ENCODE measurements around the gene MYO9B.

The MYO9B gene, protein sequence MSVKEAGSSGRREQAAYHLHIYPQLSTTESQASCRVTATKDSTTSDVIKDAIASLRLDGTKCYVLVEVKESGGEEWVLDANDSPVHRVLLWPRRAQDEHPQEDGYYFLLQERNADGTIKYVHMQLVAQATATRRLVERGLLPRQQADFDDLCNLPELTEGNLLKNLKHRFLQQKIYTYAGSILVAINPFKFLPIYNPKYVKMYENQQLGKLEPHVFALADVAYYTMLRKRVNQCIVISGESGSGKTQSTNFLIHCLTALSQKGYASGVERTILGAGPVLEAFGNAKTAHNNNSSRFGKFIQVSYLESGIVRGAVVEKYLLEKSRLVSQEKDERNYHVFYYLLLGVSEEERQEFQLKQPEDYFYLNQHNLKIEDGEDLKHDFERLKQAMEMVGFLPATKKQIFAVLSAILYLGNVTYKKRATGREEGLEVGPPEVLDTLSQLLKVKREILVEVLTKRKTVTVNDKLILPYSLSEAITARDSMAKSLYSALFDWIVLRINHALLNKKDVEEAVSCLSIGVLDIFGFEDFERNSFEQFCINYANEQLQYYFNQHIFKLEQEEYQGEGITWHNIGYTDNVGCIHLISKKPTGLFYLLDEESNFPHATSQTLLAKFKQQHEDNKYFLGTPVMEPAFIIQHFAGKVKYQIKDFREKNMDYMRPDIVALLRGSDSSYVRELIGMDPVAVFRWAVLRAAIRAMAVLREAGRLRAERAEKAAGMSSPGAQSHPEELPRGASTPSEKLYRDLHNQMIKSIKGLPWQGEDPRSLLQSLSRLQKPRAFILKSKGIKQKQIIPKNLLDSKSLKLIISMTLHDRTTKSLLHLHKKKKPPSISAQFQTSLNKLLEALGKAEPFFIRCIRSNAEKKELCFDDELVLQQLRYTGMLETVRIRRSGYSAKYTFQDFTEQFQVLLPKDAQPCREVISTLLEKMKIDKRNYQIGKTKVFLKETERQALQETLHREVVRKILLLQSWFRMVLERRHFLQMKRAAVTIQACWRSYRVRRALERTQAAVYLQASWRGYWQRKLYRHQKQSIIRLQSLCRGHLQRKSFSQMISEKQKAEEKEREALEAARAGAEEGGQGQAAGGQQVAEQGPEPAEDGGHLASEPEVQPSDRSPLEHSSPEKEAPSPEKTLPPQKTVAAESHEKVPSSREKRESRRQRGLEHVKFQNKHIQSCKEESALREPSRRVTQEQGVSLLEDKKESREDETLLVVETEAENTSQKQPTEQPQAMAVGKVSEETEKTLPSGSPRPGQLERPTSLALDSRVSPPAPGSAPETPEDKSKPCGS (N-terminal part only)

DNA sequence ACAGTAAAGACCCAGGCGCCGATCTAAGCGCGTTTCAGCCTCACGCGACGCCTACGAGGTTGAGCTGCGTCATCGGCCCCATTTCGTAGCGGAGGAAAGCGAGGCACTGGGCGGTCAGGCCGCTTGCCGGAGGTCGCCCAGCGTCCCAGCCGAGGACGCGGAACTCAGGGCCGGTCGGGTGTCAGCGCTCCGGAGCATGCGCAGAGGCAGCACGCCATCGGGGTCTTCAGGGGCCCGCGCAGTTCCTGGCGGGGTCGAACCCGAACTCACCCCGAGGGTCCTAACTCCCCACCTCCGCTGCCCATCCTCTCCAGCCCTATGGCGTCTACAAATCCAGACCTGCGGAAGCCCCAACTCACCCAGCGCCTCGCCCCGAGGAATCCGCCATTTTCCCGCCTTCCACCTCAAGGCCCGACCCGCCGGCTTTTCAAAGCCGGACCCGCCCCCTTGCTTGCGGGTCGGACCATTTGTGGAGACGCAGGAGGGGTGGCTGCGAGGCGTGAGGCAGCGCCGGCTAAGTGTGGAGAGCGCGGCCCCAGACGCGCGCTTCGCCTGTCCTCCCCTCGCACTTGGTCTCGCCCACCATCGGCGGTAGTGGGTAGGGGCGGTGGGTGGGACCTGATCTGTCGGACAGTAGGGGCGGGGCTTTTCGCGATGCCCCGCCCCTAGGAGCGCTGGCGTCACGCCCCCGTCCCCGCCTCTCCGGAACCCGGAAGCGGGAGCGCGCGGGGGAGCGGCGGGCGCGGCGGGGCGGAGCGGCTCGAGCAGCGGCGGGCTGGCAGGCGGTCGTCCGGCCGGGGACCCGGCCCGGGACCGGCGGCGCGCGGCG, at the start of gene MYO9B, which contains the start of gene HAUS8:
MYO9B (plus strand) TSS at position 743 of the 829 bp plus-strand sequence. CDS start 25,941 bp downstream, outside the sequence.
HAUS8 (minus strand) TSS at position 418 of the 829 bp plus-strand sequence; CDS start at position 388, 30 bp downstream.
- DNase-seq: peak; percentile 99 to 100

DNA sequence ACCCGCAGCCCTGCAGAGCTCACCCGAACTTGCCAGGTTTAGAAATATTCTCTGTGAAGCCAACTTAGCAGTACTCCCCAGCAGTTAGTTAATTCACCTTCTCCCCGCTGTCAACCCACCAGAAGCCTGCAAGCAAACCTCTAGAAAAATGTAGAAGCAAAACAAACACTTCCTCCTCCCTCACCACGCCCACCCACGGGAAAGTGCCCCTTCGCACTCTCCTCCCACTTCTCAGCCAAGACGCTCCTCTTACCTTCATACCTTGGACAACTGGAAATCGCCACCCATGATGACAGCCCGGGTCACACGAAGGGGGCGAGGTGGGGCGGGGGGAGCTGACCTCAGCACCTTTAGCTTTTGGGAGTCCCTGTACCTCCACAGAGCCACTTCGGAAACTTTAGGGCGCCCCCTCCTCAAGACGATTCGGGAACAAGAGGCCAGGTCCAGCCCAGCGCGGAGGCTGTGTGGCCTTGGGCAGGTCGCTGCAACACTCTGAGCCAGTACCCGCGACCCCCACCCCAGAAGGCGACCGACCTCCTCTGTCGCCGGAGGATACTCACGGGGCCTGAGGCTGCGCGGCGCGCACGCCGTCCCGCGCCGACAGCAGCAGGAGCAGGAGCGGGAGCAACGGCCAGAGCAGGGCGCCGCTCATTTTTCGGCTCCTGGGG, 49.5 kb upstream of the MYO9B start:
- no peak for DNase-seq

GRCh38 chr19:17026706-17027534, 48.7 kb upstream of the MYO9B start, which contains the start of gene CPAMD8:
TSS of gene CPAMD8 (minus strand) at chr19:17026810. CDS start at chr19:17026642, 168 bp downstream.
- DNase-seq: no peak

DNA sequence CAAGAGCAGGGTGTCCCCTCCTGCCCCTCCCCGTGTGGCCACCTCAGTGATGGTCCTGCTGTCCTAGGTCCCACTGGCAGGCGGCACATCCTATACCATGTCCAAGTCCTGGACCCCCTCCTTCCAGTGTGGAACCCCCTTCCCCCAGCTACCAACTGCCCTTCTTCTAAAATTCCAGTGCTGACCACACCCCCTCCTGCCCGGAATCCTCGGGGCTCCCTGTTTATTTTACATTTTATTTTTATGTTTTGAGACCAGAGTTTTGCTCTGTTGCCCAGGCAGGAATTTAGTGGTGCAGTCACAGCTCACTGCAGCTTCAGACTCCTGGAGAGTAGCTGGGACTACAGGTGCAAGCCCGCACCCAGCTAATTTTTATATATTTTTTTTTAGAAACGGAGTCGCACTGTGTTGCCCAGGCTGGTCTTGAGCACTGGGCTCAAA, 48.0 kb upstream of the MYO9B start:
- DNase-seq: no peak

- no peak for DNase-seq
These were observed 43.8 kb upstream of the MYO9B start for GRCh38 chr19:17031741-17032140.

GRCh38 chr19:17035842-17036424, 39.6 kb upstream of the MYO9B start:
- no peak for DNase-seq

- no peak for DNase-seq
These were observed 38.9 kb upstream of the MYO9B start for GRCh38 chr19:17036640-17037039.

- DNase-seq: no peak
These were observed 38.4 kb upstream of the MYO9B start for GRCh38 chr19:17037184-17037583.

DNA sequence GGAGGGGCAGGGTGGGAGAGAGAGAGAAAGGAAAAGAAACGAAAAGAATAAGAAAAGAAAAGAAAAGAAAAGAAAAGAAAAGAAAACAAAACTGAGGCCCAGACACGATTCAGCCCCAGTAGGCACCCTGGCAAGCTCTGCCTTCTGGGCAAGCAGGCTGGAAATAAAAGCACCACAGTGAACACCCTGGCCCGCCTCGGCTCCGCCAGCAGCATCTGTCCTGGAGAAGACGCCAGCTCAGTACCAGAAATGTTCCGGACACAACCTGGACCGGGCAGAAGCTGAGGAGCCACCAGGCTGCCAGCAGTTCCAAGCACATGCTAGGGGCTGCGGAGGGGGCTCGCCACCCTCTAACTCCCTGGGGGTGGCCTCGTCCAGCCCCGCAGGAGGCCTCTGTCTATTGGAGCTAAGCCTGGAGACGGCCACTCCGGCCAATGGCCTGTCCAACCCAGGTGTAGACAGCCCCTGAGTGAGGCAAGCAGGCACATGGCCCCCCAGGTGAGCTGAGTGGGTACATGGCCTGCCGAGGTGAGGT, 37.5 kb upstream of the MYO9B start:
- no peak for DNase-seq

DNA sequence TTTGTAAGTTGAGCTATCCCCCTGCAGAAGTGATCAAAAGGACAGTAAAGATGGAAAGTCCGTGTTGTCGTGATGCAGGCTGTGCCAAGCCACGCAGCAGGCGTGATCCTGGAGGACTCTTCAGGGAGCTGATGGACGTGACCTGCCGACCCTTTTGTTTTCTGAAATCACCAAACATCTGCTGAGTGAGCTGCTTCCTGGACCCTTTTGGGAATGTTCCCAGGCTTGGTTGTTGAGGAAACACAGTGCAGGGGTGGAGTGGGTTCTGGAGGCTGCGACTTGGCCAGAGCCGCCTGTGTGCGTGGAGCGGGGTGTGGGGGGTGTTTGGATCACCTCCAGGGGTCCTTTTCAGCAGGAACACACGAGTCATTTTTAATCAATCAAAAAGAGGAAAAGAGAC, 33.6 kb upstream of the MYO9B start:
- no peak for DNase-seq

DNA sequence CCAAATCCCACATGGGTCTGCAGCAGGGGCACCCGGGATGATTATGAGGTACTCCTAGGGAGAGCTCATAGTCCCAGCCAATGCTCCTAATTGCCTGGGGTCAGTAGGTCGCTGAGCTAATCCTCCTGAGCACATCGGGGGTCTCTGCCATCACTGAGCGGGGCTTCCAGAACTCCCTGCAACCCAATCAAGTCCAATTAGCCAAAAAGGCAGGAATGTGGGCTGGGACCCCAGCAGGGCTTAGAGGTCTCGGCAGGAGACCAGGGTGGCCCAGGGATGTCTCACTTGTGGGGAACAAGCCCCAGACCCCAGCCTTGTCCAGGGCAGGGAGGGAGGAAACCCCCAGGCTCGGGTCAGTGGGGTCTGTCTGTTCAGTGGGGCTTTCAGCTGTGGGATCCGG, 31.8 kb upstream of the MYO9B start:
- DNase-seq: no peak

DNA sequence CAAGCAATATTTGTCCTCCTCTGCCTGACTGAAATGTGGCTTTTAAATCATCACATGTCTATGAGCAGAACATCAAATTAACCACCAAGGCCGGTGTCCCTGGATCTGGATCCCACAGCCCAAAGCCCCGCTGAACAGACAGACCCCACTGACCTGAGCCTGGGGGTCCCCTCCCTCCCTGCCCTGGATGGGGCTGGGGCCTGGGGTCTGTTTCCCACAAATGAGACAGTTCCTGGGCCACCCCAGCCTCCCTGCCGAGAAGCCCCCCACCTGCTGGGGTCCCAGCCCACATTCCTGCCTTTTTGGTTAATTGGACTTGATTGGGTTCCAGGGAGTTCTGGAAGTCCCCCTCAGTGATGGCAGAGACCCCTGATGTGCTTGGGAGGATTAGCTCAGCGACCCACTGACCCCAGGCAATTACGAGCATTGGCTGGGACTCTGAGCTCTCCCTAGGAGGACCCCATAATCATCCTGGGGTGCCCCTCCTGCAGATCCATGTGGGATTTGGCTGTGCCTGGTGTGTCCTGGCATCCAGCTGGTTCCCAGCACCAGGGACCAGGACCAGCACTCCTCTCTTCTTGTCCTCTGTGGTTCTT, 29.6 kb upstream of the MYO9B start:
- no peak for DNase-seq

GRCh38 chr19:17048885-17049453, 26.6 kb upstream of the MYO9B start:
- DNase-seq: no peak

- DNase-seq: no peak
These were observed 25.8 kb upstream of the MYO9B start for GRCh38 chr19:17049711-17050280.

GRCh38 chr19:17052439-17052838, 23.1 kb upstream of the MYO9B start:
- DNase-seq: no peak

DNA sequence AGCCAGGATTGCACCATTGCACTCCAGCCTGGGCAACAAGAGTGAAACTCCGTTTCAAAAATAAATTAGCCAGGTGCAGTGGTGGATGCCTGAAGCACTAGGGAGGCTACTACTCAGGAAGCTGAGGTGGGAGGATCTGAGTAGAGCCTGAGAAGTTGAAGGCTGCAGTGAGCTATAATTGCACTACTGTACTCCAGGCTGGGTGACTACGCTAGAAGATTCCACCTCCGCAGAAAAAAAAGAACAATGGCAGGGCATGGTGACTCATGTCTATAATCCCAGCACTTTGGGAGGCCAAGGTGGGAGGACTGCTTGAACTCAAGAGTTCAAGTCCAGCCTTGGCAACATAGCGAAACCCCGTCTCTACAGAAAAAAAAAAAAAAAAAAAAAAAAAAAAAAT, 20.8 kb upstream of the MYO9B start:
- no peak for DNase-seq

DNA sequence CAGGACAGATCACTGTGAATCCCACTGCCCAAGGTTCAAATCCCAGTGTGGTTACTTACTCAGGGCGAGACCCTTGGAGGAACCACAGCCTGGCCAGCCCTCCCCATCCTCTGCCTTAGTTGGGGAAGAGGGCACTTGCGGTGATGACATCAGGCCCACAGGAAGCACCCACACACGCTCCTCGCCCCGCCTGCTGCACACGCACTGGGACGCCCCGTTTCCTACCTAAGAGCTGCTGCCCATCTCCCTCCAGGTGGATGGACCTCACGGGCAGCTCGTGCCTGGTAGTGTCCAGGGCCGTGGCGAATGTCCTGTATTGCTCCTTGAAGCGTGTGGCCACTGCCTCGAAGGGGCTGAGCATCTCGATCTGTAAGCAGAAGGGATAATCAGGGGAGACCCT, 19.9 kb upstream of the MYO9B start:
- no peak for DNase-seq

GRCh38 chr19:17058236-17058635, 17.3 kb upstream of the MYO9B start:
- no peak for DNase-seq
